Stimulated activated CD4-positive, alpha-beta T cell treated with anti-CD3 and anti-CD28 coated beads, Interleukin-15, amount 100 ng/mL, for 24 hours (primary cell): ENCODE data around the gene MAP7.
"Not testable (repeated sequence)": the region's sequence is repeated elsewhere in the genome, so short reads cannot be mapped to it uniquely, and the experiment has no call there.

Experiments used
- DNase-seq: peaks from one replicate; pipeline ENCODE4 v3.0.0-alpha.2; 2020

The MAP7 gene

DNA sequence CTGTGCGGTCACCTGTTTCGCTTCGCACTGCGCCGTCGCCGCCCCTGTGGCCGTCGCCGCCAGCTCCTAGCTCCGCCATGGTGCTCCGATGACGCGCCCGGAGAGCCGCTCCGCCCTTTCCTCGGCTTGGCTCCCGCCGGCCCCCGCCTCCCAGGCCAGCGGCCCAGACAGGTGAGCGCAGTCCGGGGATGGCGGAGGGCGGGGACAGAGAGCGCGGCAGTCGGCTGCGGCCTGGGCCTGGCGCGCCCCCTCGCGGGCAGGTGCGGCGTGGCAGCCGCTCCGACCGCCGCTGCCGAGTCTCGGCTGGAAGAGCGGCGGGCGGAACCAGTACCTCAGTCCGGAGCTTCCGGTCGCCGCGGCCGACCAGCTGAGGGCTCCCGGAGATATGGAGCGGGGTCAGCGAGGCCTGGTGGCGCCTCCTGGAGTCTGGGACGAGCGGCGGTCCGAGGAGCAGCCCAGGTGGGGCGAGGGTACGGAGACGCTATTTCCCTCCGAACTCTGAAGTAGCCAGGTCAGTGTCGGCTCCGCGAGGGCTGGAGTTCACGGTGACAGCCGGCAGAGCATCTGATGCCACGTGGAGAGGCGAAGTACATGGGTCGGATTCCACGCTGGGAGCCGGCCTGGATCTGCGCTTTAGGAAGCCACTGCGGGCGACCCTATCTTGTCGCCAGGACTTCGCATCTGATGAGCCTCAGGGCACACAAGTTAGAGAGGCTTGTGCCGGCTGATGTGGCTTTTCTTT, at the start of gene MAP7:
Gene MAP7 (minus strand): TSS at position 93 of the 742 bp plus-strand sequence. CDS start 14 bp downstream, at position 79.
- DNase-seq, result peak; percentile 79

DNA sequence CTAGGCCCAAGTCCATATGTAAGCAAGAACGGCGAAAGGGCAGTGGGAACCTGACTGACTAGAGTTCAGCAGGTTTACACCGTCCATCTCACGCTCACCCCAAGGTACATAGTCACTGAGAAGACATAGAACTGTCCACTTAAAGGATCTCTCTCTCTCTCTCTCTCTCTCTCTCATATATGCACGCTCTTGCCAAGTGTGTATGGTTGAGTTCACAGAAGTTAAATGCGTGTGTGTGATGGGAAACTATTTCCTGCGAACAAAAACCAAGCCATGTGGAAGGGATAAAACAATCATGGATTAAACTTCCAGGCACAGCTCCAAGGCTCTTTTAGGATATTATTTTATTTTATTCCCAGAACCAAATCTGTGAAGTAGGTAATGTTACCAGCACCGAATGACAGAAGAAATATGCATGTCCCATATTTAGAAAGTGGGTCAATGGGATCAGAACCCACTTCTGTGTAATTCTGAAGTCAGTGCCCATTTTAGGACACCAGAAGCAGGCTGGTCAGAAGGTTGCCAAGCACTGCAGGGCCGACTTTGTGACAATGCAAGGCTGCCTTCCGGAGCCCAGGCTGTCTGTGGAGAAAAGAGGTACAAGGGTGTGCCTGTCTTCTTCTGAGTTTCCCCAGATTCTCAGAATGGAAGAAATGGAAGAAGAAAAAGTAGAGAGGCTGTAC, 49.2 kb upstream of the MAP7 start:
- DNase-seq, result no peak

DNA sequence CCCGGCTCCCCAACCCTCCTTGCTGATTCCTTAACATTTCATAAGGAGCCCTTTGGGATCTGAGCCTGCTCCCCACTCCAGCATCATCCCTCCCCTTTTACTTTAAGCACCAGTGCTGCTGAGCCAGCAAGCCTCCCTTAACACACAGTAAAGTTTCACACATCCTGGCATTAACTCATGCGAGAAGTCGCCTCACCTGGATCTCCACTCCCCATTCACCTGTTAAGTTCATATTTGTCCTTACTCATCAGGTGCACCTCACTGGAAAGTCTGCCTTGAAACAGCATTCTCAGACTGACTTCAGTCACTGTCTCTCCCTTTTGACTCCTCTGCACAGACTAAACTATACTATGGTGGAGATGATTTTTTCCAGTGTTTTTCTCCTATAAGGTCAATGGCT, 47.8 kb upstream of the MAP7 start:
- DNase-seq, result no peak

DNA sequence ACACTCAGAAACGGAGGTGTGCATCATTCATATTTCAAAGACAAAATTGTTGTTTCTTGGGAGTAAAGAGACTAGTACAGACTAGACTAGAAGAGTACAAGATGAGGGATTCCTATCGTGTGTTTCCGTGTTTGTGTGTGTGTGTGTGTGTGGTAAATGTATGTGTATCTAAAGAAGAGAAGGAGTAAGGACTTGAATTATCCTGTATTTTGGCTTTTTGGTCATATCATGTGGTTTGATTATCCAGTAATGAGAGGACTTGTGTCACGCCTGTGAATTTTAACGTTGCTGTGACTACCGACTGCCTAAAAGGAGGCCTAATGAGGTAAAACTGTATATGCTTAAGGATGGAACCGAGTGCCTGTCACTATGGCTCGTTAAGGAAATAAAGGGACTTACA, 44.4 kb upstream of the MAP7 start:
- DNase-seq, result no peak

DNA sequence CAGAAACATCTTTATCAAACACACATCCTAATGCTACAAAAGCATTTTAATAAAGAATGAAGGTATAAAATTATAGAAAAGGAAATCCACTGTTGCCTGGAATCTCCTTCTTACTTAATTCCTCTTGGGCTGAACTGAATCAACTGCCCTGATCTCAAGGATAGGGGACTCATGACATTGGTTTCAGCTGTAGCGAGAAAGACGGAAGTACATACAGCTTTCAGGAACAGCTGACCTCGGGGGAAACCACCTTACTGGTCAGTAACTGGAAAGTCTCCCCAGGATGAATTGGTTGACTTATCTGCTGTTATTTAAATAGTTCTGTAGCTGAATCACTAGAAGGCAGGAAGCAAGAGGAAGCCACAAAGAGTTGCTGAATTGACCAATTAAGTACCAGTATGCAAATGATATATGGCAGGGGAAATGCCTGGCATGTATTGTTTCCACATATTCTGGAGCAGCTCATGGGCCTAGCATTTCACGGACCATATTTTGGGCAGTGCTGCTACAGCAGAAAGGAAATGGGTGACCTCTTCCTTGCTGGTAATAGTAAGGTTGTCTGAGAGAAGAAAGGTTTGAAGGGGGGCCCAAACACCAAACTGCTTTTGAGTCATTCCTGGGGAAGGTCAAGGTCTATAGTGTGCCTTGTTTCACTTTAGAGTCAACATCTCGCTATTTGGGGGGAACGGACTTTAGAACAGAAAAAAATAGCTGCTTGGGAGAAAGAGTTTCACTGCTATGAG, 43.7 kb upstream of the MAP7 start:
- peak; percentile 63 for DNase-seq

DNA sequence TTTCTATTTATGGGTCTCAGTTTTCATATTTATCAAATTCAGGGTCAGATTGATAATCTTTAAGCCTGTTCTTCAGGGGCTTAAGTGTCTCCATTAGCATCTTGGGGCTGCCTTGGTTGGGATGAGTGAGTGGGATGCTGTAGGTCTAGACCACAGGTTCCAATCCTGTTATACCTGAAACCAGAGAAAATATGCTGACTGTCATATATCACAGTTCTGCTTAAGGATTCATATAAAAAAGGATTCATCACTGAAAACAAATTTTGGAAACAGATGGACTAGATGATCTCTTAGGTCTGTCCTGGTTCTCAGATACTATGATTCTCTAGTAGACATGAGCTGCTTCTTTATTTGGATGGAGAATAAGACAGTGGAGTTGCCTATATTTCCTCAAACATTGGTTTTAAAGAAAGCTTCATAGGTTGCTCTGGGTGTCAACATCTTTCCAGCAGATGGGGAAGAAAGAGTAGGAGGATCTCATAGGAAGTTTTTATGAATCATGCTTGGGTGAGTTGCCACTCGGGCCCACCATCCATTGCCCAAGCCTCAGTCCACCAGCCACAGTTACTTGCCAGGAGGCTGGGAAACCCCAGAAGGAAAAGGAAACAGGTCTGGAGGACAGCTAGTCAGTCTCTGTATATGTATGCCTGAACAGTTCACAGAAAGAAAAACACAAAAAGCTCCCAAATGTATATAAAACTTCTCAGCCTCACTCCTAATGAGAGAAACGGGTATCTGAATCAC, 42.9 kb upstream of the MAP7 start:
- no peak for DNase-seq

DNA sequence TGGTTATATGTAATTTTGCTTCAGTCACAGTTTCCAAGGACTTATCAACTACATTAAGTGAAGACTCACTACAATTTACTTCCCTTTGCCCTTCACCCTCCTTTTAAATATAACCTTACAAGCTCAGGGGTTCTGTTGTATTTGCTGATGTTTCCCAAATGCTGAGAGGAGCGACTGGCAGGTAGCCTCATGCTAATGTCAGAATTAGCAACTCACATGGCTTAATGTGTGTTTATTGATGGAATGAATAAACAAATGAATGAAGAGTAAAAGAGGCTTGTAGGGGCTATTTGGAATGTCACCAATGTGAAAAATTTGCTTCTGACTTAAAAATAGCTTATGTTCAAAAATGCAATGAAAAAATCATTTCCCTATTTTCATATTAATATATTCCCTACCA, 41.4 kb upstream of the MAP7 start:
- DNase-seq, result no peak

DNA sequence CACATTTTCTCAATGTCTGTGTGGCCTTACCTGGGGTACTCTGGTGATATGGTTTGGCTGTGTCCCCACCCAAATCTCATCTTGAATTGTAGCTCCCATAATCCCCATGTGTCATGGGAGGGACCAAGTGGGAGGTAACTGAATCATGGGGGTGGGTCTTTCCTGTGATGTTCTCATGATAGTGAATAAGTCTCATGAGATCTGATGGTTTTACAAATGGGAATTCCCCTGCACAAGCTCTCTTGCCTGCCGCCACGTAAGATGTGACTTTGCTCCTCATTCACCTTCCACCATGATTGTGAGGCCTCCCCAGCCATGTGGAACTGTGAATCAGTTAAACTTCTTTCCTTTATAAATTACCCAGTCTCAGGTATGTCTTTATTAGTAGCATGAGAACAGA, 40.6 kb upstream of the MAP7 start:
- not testable (repeated sequence) for DNase-seq

DNA sequence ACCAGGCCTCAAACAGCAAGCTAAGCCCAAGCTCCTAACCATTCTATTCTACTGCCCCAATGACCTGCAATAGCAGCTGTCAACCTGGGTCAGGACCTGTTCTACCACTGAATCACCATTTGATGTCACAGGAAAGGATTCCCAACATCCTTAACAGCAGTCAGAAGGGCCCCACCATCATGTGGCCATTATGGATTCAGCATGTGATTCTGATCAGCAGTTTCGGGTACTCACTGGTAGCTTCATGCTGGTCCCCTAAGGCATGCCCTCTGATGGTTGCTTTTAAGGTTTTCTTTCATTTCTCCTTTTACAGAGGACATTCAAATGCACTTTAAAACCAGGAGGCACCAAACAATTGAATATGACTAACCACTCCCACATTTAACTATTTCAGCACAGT, 37.3 kb upstream of the MAP7 start:
- no peak for DNase-seq

DNA sequence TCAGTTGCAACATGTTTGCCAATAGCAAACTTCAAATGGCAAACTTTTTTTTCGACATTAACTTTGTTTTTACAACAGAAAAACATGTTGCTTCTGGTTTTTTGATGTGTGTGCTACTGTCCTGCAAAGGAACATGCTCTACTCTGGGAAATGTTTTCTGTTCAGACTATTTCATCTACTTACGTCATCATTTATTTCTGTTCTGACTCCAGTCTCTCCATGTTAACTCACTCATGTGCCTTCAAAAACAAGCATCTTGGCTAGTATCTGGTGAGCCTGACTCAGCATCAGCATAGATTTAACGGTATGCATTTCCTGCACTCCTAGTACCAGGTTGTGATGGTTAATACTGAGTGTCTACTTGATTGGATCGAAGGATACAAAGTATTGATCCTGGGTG, 36.1 kb upstream of the MAP7 start:
- no peak for DNase-seq

DNA sequence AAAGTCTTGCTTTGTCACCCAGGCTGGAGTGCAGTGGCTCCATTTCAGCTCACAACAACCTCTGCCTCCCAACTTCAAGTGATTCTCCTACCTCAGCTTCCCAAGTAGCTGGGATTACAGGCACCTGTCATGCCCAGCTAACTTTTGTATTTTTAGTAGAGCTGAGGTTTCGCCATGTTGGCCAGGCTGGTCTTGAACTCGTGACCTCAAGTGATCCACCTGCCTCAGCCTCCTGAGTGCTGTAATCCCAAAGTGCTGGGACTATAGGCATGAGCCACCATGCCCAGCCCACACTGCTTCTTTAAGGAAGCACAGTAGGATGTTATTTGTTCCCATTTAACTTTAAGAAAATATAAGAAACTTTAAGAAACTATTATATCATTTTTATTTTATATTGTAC, 35.3 kb upstream of the MAP7 start:
- not testable (repeated sequence) for DNase-seq

DNA sequence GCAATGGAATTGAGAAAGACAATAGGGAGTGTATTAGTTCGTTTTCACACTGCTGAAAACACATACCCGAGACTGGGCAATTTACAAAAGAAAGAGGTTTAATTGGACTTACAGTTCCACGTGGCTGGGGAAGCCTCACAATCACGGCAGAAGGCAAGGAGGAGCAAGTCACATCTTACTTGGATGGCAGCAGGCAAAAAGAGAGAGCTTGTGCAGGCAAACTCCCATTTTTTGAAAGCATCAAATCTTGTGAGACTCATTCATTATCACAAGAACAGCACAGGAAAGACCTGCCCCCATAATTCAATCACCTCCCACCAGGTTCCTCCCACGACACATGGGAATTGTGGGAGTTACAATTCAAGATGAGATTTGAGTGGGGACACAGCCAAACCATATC, 34.1 kb upstream of the MAP7 start:
- not testable (repeated sequence) for DNase-seq

DNA sequence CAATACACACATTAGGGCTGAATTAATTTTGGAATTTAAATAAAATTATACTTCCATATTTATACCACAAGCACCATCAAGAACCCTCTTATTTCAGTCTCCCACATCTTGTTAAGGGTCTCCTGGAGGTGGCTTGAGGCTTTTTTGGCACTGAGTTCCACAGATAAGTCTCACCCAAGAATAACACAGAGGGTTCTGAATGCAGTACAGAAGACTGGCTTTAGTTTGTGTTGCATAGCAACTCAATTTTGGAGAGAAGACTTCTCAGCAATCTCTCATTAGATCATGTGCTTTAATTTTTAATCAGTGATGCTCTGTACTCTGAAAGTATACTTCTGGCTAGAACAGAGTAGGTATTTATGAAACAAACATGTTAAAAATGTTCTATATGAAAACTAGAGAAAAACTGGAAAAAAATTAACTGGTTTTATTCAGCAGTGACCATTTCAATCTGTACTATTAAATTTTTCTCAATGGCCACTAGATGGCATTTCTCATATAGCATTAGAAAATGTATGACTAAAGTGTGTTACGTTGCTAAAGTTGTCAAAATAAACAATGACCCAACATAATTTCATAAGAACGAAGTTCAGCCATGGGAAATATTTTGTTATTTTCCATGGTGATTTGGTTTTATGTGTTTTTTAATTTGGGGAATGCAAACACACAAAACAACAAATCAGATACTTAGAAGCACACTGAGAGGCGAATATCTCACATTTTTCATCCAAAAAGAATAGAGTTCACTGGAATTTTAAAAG, 32.7 kb upstream of the MAP7 start:
- DNase-seq, result no peak

DNA sequence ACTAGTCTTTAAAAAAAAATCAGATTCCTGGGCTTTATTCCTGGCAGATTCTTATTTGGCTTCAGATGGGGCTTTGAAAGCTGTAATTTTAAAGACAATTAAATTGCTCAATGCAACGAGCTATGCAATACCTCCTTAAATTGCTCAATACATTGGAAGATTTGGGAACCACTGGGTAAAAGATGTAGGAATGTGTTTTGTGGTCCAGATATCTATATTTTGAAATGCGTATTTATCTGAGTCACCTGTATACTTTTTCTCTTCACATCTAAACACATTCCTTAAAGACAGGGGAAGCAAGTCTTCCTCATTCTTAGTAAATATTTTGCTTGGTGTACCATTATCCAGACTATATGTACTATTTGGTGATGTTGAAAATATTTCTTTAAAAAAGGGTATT, 29.6 kb upstream of the MAP7 start:
- DNase-seq, result no peak

DNA sequence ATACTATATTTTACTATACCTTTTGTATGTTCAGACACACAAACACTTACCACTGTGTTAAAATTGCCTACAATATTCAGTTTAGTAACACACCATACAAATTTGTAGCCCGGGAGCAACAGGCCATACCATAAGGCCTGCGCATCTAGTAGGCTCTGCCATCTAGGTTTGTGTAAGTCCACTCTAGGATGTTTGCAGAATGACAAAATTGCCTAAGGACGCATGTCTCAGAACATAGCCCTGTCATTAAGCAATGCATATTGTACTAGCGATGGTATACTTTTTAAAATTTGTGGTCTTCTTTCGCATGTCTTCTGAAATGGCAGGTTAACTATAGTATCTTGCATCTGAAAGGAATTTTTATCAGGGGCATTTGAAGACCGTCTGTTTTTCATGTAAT, 26.6 kb upstream of the MAP7 start:
- DNase-seq, result no peak

DNA sequence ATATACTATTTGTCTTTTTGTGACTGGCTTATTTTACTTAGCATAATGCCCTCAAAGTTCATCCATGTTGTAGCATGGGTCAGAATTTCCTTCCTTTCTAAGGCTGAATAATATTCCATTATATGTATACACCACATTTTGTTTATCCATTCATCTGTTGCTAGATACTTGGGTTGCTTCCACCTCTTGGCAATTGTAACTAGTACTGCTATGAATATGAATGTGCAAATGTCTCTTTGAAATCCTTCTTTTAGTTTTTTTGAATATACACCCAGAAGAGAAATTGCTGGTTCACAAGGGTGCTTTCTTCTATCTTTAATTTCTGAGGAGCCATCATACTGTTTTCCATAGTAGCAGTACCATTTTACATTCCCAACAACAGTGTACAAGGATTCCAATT, 21.3 kb upstream of the MAP7 start:
- no peak for DNase-seq

DNA sequence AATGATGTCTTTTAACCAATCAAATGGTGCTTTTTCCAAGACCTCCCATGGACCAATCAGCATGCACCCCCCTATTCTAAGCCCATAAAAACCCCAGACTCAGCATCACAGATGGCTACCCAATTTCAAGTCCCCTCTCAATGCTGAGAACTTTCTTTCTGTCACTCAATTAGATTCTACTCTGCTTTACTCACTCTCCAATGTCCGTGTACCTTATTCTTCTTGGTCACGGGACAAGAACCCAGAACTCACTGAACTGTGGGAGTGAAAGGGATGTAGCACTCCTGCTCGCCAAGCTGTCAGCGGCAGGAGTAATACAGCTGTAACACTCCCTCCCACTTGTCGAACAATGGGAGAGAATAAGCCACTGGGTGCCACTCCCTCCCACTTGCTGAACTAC, 20.8 kb upstream of the MAP7 start:
- no peak for DNase-seq

DNA sequence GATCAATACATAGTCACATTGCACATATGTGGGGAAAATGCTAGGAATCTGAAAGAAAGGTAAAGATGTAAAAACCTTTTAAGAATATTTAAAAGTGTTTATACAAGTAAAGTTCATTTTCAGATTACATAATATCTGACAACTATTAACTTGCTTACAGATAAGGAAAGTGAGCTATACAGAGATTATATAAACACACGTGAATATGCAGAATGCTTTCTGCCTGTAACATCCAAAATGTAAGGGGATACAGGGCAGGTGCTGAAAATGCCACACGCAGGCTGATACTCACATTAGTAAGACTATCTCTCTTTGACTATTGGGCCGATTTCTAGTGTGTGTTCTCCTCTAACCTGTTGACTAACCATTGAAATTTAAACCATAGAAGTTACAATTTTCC, 17.9 kb upstream of the MAP7 start:
- no peak for DNase-seq

DNA sequence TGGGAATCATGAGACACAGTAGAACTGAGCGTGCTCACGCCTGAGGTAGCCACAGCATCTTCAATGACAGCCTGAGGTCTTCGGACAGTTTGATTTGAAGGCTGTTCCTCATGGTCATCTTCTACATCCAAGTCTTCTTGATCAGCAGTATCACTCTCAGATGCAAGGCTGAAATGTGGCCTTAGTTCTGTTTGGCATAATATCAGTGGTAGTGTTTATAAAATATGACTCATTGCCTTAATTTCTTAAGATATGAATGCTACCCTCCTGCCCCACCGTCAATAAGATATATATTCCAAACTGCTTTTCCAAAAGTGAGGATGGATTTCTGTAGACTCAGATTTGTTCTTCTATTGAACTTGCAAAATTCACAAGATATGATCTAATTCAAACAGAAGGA, 17.5 kb upstream of the MAP7 start:
- no peak for DNase-seq

DNA sequence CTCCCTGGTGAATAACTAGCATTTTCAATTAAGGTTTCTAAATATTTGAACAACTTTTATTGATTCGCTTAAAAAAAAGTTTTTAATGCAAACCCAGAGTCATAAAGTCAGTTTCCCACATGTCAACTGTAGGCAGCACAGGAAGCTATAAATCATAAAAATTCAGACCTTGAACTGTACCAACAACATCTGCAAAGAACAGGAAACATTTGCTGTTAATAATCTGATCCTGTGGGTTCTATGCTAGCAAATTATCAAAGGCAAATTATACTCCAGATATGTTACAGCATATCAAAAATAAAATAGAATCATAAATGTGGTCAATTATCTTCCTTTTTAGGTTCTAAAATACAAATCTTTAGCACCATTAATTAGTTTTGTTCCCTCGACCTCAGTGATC, 16.6 kb upstream of the MAP7 start:
- DNase-seq, result no peak

DNA sequence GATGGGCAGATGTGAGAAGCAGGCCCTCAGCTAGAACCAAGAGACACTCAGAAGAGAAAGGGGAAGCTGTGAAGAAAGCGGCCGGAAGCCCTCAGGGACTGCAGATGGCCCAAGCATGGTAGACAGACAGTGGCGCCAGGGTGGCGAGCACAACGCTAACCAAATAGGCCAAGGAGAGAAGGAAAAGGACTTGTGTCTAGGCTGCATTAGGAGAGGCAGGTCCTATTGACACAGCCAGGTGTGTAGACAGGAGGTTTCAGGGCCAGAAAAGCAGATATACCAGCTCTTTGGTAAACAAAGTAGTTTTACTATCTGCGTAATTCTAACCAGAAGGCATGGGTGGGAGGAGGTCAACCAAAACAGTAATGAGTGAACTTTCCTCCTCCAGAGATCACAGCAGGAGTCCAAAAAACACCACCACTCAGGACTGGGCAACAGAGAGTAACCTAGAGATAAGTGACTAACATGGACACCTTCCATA, 15.8 kb upstream of the MAP7 start:
- DNase-seq, result no peak

DNA sequence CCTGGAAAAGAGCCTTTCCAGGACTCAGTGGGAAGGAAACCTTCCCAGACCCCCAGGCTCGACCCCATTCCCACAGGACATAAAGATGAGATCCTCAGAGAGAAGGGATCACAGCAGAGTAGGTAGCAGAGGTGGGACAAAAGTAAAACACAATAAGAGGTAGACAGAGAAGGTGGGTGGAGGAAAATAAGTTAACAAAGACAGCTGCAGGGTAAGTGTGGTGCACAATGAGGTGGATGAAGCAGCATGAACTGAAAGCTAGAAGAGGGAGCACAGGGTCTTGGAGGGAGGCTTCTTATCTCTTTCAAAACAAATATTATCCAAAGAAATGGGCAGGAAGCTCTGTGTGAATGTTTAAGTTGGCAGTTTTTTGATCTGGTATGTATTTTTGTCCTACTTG, 14.0 kb upstream of the MAP7 start:
- no peak for DNase-seq
